GM12864 (cell line): Measurements from ENCODE around the gene SS18L1.

Source experiments
- DNase-seq: peaks from one replicate; pipeline ENCODE4 v3.0.0-alpha.2; 2011; ENCODE audit warnings: low read depth
- H3K4me3 ChIP-seq: 2 replicates; pipeline ENCODE4 v1.5.1; 2011; ENCODE audit warnings: mild to moderate bottlenecking, low read depth, low read length, control low read depth
- CTCF ChIP-seq: IDR thresholded peaks from 2 replicates; pipeline ENCODE4 v1.5.1; 2011; ENCODE audit warnings: low read depth, mild to moderate bottlenecking, moderate library complexity, low read length, control low read depth, inconsistent platforms; ENCODE audit errors: missing control alignments

Gene SS18L1

GRCh38 chr20:62134735-62135231, 8.8 kb upstream of the SS18L1 start:
- no peak for TF ChIP-seq CTCF
- H3K4me3 ChIP-seq, result no peak overlapping the region
- DNase-seq, result no peak

DNA sequence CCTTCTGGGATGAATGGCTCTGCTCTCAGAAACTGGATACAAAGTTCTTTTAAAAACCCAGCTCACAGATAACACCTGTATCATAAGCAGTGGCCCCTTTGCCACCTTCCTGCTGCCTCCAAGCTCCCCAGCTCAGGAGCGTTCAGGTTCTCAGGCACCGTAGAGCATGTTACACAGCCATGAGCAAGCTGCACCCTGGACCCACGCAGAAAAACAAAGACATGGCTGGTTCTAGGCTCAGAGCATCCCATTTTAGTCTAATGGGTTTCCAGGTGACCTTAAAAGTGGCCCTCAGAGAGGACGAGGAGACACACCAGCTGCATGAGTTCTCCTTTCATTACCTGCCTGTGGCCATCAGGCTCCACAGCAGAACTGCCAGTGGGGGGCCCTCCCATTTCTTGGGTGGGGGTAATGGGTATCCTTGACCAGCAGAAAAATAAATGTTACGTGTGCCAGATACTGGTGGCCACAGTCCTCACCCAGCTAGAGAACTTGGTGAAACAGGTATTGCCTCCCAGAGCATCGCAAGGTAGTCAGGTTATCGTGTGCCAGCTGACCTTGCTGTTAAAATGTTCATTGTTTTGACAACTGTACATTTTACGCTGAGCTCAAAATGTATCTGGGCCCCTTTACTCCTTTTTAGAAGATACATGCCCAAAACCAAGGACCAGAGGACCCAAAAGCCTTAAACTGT, 7.8 kb upstream of the SS18L1 start:
- H3K4me3 ChIP-seq, result no peak overlapping the region
- no peak for DNase-seq
- no peak for TF ChIP-seq CTCF

- TF ChIP-seq CTCF, result peak; percentile 71
- no peak overlapping the region for H3K4me3 ChIP-seq
- DNase-seq, result no peak
Observed at GRCh38 chr20:62136283-62137091, 7.1 kb upstream of the SS18L1 start.

GRCh38 chr20:62137092-62137384, 6.5 kb upstream of the SS18L1 start:
- DNase-seq, result no peak
- TF ChIP-seq CTCF, result no peak
- H3K4me3 ChIP-seq, result no peak overlapping the region

GRCh38 chr20:62137478-62138203, 5.9 kb upstream of the SS18L1 start:
- H3K4me3 ChIP-seq, result no peak overlapping the region
- TF ChIP-seq CTCF, result no peak
- no peak for DNase-seq

GRCh38 chr20:62138204-62138543, 5.4 kb upstream of the SS18L1 start:
- DNase-seq, result no peak
- TF ChIP-seq CTCF, result no peak

More at GRCh38 chr20:62138204-62138543, 5.4 kb upstream of the SS18L1 start:
- no peak overlapping the region for H3K4me3 ChIP-seq
